HL-60 (cell line): Measurements from ENCODE around the gene NDUFV1.

Experiments used
- DNase-seq, 2 experiments: peaks; one replicate each; pipeline ENCODE4 v3.0.0-alpha.2; 2010 to 2020; ENCODE audit warnings: low read depth in 1 of 2, low spot score in 1 of 2
- H3K27ac ChIP-seq: fragments of 250-450 bp; sonication (Bioruptor Pico); replicated peaks from 2 replicates; pipeline ENCODE4 v1.5.1; 2020; ENCODE audit warnings: mild to moderate bottlenecking, moderate library complexity
- H3K27me3 ChIP-seq: fragments of 250-450 bp; sonication (Bioruptor Pico); 2 replicates; pipeline ENCODE4 v1.5.1; 2021; ENCODE audit warnings: mild to moderate bottlenecking, moderate library complexity; ENCODE audit not compliant: insufficient read depth, poor library complexity, severe bottlenecking
- H3K4me3 ChIP-seq: replicated peaks from 2 replicates; pipeline ENCODE4 v1.5.1; 2011; ENCODE audit warnings: mild to moderate bottlenecking, control low read depth, low read length; ENCODE audit not compliant: insufficient read depth
- GABPA ChIP-seq: IDR thresholded peaks from 2 replicates; pipeline ENCODE4 v1.6.1; 2012; ENCODE audit warnings: low read depth
- POLR2AphosphoS5 ChIP-seq: IDR thresholded peaks from 2 replicates; pipeline ENCODE4 v1.6.1; 2012; ENCODE audit warnings: low read depth
- SPI1 ChIP-seq: IDR thresholded peaks from 2 replicates; pipeline ENCODE4 v1.6.1; 2012; ENCODE audit warnings: low read depth, mild to moderate bottlenecking, borderline replicate concordance
- TF ChIP-seq, protein P1 (sequence below): IDR thresholded peaks from 2 replicates; pipeline ENCODE4 v1.6.1; 2012; ENCODE audit warnings: low read depth; ENCODE audit not compliant: insufficient replicate concordance
- TF ChIP-seq, protein P2 (sequence below): IDR thresholded peaks from one replicate; pipeline ENCODE4 v1.5.1; 2011; ENCODE audit warnings: low read length, control low read depth, inconsistent platforms; ENCODE audit not compliant: insufficient read depth

The NDUFV1 gene

DNA sequence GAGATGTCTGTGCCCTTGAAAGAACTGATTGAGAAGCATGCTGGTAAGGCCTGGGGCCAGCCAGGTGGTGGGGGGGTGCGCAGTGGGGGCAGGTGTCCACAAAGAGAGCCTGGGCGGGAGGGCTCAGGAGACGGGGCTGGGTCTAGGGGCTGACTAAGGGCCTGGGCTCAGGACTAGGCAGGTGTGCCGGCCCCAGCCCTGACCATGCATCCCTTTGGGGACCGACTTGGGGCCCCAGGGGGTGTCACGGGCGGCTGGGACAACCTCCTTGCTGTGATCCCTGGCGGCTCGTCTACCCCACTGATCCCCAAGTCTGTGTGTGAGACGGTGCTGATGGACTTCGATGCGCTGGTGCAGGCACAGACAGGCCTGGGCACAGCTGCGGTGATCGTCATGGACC, 4.4 kb downstream of the NDUFV1 start:
- no peak for DNase-seq
- no peak overlapping the region for H3K27ac ChIP-seq
- H3K27me3 ChIP-seq, result no peaks in the 10 kb centered on the region
- no peak overlapping the region for H3K4me3 ChIP-seq
- TF ChIP-seq POLR2AphosphoS5 (no peak), GABPA (no peak), SPI1 (no peak)
- TF ChIP-seq, protein P1, sequence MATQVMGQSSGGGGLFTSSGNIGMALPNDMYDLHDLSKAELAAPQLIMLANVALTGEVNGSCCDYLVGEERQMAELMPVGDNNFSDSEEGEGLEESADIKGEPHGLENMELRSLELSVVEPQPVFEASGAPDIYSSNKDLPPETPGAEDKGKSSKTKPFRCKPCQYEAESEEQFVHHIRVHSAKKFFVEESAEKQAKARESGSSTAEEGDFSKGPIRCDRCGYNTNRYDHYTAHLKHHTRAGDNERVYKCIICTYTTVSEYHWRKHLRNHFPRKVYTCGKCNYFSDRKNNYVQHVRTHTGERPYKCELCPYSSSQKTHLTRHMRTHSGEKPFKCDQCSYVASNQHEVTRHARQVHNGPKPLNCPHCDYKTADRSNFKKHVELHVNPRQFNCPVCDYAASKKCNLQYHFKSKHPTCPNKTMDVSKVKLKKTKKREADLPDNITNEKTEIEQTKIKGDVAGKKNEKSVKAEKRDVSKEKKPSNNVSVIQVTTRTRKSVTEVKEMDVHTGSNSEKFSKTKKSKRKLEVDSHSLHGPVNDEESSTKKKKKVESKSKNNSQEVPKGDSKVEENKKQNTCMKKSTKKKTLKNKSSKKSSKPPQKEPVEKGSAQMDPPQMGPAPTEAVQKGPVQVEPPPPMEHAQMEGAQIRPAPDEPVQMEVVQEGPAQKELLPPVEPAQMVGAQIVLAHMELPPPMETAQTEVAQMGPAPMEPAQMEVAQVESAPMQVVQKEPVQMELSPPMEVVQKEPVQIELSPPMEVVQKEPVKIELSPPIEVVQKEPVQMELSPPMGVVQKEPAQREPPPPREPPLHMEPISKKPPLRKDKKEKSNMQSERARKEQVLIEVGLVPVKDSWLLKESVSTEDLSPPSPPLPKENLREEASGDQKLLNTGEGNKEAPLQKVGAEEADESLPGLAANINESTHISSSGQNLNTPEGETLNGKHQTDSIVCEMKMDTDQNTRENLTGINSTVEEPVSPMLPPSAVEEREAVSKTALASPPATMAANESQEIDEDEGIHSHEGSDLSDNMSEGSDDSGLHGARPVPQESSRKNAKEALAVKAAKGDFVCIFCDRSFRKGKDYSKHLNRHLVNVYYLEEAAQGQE, result no peak
- TF ChIP-seq, protein P2, sequence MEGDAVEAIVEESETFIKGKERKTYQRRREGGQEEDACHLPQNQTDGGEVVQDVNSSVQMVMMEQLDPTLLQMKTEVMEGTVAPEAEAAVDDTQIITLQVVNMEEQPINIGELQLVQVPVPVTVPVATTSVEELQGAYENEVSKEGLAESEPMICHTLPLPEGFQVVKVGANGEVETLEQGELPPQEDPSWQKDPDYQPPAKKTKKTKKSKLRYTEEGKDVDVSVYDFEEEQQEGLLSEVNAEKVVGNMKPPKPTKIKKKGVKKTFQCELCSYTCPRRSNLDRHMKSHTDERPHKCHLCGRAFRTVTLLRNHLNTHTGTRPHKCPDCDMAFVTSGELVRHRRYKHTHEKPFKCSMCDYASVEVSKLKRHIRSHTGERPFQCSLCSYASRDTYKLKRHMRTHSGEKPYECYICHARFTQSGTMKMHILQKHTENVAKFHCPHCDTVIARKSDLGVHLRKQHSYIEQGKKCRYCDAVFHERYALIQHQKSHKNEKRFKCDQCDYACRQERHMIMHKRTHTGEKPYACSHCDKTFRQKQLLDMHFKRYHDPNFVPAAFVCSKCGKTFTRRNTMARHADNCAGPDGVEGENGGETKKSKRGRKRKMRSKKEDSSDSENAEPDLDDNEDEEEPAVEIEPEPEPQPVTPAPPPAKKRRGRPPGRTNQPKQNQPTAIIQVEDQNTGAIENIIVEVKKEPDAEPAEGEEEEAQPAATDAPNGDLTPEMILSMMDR, result no peak

DNA sequence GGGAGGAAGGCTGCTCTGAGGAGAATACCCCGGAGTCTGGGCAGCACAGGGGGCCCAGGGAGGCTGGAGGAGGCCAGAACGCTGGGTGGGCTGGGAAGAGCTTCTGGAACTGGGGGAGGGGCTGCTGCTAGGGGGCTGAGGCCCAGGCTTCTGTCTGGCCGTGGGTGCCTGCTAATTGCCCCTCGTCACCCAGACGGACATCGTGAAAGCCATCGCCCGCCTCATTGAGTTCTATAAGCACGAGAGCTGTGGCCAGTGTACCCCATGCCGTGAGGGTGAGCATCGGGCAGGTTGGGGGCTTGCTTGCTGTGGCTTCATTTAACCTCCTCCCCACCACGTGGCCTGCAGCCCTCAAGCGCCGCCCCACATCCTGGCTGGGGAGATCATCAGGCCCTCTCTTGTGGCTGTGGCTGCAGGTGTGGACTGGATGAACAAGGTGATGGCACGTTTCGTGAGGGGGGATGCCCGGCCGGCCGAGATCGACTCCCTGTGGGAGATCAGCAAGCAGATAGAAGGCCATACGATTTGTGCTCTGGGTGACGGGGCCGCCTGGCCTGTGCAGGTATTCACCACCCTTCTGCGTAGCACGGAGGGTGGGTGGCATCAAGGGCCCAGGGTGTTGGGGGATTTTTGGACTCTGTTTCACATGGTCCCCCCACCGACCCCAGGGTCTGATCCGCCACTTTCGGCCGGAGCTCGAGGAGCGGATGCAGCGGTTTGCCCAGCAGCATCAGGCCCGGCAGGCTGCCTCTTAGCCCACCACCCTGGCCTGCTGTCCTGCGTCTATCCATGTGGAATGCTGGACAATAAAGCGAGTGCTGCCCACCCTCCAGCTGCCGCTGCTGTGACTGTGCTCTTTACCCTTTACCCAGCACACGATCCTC, 5.2 kb downstream of the NDUFV1 start:
- Histone ChIP-seq H3K27me3 (no peaks in the 10 kb centered on the region), H3K27ac (no peak overlapping the region), H3K4me3 (no peak overlapping the region)
- no peak for DNase-seq
- no peak for TF ChIP-seq POLR2AphosphoS5
- TF ChIP-seq, protein P2, result no peak
- TF ChIP-seq SPI1, result no peak
- no peak for TF ChIP-seq GABPA
- TF ChIP-seq, protein P1, result no peak

DNA sequence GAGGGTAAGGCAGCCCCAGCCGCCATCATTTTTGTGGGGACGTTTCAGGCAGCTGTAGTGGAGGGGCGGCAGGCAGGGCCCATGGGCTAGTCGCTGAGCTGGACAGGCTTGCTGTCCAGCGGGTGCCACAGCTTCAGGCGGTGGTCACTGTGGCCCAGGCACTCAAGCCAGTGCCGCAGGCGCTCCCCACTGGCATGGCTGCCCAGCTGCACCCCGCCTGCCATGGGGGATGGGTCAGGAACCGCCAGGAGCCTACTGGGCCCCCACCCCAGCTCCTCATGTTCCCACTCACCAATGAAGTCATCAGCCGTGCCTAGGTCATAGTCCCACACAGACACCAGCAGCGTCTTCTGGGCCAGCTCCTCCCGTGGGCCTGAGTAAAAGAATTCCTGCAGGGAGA, 6.0 kb downstream of the NDUFV1 start:
- TF ChIP-seq, protein P2, result no peak
- TF ChIP-seq, protein P1, result no peak
- no peak for TF ChIP-seq GABPA
- no peak for TF ChIP-seq SPI1
- TF ChIP-seq POLR2AphosphoS5, result no peak
- Histone ChIP-seq H3K27me3 (no peaks in the 10 kb centered on the region), H3K4me3 (no peak overlapping the region), H3K27ac (no peak overlapping the region; the same call in 1 of the 2 replicates)
- DNase-seq, result no peak
